Ramos (cell line): ENCODE measurements around the gene LYST.
"Not testable (repeated sequence)": the region's sequence is repeated elsewhere in the genome, so short reads cannot be mapped to it uniquely, and the experiment has no call there.

Source experiments
- in situ Hi-C: fragments of 300-500 bp; cut with MboI; formaldehyde crosslinking; loops from one replicate; pipeline ENCODE4 v1.14.3; 2022; ENCODE audit warnings: low sequenced_read_pairs; ENCODE audit not compliant: unreplicated experiment

LYST gene, protein sequence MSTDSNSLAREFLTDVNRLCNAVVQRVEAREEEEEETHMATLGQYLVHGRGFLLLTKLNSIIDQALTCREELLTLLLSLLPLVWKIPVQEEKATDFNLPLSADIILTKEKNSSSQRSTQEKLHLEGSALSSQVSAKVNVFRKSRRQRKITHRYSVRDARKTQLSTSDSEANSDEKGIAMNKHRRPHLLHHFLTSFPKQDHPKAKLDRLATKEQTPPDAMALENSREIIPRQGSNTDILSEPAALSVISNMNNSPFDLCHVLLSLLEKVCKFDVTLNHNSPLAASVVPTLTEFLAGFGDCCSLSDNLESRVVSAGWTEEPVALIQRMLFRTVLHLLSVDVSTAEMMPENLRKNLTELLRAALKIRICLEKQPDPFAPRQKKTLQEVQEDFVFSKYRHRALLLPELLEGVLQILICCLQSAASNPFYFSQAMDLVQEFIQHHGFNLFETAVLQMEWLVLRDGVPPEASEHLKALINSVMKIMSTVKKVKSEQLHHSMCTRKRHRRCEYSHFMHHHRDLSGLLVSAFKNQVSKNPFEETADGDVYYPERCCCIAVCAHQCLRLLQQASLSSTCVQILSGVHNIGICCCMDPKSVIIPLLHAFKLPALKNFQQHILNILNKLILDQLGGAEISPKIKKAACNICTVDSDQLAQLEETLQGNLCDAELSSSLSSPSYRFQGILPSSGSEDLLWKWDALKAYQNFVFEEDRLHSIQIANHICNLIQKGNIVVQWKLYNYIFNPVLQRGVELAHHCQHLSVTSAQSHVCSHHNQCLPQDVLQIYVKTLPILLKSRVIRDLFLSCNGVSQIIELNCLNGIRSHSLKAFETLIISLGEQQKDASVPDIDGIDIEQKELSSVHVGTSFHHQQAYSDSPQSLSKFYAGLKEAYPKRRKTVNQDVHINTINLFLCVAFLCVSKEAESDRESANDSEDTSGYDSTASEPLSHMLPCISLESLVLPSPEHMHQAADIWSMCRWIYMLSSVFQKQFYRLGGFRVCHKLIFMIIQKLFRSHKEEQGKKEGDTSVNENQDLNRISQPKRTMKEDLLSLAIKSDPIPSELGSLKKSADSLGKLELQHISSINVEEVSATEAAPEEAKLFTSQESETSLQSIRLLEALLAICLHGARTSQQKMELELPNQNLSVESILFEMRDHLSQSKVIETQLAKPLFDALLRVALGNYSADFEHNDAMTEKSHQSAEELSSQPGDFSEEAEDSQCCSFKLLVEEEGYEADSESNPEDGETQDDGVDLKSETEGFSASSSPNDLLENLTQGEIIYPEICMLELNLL (N-terminal part only)

DNA sequence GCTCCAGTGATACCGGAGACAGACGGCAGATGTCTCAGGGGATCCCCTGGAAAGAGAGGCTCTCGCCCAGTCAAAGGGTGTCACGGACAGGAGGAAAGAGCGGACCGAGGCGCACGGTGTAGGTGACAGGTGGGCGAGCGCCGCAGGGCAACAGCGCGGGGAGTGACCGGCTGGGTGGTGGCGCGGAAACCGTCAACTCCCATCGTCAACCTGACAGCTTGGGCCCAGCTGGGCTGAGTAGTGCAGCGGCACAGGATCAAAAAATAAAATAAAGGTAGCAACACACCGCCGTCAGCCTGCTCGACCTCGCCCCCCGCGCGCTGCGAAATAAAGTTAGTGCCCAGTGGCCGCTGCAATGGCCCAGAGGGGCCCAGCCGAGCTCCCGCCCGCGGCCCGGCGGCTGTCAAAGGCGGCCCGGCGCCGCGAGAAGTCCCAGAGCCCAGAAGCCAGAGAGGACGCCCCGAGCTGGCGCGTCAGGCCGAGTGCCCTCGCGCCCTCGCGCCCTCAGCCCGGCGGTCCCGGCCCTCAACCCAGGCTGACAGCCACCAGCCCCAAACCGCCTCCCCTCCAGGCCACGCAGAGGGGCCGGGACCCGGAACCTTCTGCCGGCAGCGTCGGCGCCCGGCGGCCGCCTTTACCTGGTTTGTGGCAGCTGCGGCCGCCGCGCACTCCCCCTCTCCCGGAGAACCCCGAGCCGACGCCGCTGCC lies at the start of gene LYST:
Gene LYST (minus strand): TSS at position 702 of the 708 bp plus-strand sequence. CDS start 36,489 bp downstream, outside the sequence.
- in situ Hi-C loops: no loop called here

DNA sequence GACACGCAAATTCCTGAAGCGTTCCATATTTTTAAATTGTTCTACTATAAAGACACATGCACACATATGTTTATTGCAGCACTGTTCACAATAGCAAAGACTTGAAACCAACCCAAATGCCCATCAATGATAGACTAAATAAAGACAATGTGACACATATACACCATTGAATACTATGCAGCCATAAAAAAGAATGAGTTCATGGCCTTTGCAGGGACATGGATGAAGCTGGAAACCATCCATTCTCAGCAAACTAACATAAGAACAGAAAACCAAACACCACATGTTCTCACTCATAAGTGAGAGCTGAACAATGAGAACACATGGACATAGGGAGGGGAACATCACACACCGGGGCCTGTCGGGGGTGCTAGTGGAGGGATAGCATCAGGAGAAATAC lies 48.8 kb upstream of the LYST start:
- in situ Hi-C loops: not testable (repeated sequence)

DNA sequence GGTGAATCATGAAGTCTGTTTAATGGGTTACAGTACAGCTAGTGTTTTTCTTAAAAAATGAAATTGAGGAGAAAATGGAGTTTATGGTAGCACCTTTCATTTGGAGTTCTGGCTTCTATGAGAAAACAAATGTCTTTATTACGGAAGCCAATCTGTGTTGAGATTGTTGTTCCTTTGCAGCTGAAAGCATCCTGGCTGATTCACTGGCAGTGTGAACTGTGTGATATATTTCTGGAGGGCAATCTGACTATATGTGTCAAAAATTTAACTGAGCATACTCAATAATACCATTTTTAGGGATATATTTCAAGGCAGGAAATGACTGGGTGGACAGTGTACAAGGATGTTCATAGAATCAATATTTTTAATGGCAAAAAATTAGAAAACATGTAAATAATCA lies 46.6 kb upstream of the LYST start:
- in situ Hi-C loops: no loop called here

DNA sequence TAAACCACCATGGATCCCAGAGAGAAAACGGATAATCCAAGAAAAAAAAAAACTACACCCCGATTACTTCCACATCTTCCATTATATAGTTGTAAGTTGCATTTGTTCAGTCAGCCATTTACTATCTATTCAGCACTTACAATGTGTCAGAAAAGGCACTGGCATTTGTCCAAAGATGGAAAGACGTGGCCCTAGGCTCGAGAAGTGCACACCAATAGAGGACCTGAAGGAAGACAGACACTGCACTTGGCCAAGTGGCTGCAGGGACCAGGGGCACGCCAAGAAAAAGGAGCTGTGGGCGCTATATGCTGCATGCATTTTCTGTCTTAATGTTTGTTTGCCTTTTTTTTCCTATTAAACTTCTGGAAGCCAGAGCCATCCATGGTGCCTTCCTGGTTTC lies 45.2 kb upstream of the LYST start:
- in situ Hi-C loops: no loop called here

DNA sequence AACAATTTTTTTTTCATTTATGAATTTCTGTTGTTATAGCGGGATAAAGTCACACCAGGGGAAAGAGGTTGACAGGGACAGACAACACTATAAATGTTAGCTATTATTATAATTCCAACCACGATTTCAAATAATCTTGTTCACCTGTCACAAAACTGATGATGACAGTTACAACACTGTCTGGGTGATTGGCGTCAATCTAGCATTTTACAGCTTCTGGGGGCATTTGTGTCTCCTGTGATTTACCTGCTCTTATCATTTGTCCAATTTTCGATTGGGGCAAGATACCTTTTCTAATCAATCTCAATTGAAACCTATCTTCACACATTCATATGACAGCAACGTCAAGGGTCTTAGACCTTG lies 44.6 kb upstream of the LYST start:
- in situ Hi-C loops: no loop called here

DNA sequence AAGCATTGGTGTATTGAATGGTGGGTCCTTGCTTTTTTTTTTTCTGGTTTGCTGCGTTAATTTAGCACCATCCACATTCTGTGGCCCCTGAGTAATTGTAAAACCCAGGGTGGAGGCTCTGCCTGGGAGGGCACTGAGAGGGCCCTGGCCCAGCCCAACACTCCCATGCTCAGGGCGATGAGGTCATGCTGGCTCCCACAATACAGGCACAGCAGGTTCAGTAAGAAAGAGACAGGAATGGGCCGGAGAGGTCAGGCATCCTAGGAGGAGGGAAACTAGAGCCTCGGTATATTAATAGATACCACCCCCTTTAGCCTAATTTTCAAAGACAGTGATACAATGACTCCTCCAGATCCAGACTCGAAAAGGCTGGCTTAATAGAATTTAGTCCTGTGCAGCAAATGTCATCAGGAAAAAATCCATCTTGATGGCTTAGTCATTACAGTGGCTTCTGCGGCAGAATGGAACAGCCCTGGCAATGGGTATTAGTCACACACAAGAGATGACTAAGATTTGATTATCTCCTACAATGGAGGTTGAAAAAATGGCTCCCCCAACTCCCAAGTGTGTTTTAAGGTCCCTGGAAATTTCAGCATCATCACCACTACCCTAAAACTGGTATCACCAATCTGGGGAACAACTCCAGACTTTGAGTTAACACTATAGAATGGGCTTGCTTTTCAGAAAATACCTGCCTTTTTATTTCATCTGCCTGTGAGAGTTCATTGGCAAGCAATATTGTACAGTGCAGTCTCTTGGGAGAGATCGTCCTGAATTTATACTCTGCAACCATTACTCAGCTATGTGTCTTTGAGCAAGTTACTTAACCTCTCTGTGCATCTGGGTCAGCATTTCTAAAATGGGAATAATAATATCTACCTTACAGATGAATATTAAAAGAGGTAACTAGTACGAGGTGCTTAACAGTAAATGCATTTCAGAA lies 43.9 kb upstream of the LYST start:
- in situ Hi-C loops: no loop called here

DNA sequence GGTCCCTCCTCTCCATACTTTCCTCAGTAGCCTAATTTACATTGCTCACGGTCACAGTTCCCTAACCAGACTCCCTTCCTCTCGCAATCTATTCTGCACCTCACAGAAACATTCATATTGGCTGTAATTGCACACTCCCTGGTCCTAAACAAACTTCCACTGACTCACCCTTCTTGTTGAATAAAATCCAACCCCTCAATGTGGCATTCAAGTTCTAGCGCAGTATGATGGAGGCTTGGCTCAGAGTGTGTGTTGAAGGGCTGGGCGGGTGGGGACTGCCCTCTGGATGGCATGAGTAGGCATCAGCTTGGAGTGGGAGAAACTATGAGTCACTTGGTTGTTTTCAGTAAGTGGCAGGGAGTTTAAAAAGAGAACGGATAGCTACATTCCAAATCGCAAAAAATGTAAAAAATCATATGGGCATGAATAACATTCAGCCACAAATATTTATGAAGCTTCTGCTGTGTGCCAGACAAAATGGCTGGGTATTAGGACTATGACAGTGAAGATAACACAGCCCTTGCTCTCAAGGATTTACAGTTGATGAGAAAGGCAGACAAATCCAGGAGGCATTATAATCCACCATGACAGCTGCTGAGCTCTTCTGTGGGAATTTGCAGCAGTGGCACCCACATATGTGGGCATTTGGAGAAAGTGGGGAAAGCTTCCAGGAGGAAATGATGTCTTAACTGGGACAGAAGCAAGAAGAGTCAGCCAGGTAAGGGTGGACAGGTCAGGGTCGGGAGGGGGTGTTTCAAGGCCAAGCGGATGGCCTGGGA lies 42.2 kb upstream of the LYST start:
- in situ Hi-C loops: no loop called here

DNA sequence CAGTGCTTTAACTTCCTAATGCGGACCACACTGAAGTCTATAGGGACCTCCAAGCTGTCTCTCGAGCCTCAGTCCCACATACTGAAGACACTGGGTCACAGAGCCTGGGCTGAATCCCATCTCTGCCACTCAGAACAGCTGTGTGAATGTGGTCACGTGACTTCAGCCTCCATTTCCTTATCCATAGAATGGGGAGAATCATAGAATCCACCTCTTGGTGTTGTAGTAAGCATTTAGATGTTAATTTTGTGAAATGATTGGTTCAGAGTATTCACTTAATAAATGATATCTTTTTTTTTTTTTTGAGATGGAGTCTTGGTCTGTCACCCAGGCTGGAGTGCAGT lies 41.2 kb upstream of the LYST start:
- in situ Hi-C loops: no loop called here

DNA sequence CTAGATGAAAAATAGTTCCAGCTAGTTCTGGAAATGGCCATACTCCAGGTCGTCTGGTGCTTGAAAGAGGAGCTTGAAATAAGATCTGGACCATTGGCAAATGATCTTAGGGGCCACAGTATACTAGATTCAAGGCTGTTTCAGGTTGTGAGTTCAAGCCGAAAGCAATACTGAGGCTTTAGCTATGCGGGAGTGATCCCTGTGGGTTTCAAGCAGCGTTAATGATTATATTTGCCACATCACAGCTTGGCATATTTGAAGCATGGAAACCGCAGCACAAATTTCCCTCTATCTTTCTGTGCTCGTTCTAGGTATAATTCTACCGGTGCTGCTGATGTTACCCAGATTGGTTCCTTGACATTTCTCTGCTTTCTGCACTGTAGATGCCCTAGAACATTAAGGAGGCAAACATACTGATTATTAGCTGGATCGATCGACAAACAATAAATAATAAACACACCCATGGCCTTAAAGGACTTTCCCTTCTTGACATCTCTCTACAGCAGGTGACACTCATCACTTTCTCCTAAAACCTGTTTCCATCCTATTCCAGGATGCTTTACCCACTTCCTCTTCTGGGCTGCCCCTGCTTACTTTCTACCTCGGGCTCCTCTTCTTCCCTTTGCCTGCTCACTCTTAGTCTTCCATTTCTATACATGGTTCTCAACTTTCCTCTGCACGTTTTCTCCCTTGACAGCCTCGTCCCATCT lies 40.6 kb upstream of the LYST start:
- in situ Hi-C loops: no loop called here

DNA sequence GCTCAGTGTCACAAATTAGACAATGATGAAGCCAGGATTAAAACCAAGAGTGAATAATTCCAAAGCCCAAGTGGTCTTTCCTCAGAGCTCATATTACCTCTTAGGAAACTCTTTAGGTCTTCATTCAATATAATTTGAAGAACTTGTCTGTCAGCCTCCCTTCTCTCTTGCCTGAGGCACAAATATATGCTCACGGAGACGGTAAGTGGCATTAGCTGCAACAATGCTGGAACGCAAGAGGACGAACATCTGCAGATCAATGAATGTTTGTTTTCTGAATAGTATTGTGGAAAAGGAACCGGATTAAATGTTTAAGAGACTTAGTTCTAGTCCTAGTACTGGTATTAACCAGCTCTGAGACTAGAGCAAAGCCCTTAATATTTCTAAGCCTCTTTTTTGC lies 39.7 kb upstream of the LYST start:
- in situ Hi-C loops: no loop called here

DNA sequence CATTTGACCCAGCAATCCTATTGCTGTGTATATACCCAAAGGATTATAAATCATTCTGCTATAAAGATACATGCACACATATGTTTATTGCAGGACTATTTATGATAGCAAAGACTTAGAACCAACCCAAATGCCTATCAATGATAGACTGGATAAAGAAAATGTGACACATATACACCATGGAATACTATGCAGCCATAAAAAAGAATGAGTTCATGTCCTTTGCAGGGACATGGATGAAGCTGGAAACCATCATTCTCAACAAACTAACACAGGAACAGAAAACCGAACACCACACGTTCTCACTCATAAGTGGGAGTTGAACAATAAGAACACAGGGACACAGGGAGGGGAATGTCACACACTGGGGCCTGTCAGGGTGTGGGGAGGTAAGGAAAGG lies 37.1 kb upstream of the LYST start:
- in situ Hi-C loops: not testable (repeated sequence)

DNA sequence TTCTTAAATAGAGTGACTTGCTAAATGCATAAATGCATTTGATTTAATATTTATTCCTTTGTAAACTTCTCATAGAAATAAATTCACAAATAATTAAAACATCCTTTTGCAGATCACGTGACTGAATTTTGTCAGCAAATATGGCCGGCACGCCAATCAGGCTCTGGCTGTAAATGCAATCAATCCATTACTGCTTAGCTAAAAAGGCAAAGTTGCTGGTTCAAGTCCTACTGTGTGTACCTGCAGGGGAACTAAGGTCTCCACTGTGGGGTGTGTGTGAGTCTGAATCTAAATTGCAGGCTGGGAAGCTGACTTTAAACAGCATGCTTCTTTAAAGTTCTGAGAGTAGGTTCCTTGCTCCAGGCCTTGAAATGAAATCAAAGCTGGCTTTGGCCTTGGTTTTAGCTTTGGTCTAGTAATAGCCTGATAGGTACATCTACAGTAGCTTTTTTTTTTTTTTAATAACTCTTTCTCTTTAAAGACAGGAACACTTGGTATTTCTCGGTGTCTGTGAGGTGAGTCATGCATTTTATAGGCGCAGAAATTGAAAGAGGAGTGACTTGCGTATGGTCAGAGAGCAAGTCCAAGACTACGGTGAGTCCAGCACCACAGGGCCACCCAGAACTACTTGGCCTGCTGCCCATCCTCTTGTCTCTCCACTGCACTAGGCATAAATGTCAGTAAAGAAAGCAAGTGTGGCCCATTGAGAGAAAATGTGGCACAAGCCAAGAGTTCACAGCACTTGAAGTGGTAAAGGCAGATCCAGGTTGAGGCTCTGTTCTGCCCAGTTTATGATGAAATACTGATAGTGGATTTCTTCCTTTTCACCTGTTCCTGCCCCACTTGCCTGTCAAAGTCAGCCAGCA lies 36.2 kb upstream of the LYST start:
- in situ Hi-C loops: no loop called here

DNA sequence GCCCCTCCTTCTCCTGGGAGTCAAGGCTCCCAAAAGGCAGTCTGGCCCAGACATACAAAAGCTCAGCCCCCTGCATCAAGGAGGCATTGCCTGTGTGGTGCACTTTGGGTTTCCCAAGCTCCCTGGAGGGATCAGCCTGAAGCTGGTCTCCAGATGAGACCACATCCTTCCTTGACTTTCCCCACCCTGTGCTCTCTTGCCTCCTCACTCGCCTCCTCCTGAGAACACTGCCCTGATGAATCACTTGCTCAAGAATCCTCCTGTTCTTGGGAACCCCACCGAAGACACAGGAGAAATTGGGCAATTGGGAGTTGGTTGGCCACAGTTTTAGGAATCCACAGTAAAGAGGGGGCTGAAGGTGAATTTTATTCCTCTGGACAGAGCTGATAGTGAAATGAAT lies 34.8 kb upstream of the LYST start:
- in situ Hi-C loops: no loop called here

DNA sequence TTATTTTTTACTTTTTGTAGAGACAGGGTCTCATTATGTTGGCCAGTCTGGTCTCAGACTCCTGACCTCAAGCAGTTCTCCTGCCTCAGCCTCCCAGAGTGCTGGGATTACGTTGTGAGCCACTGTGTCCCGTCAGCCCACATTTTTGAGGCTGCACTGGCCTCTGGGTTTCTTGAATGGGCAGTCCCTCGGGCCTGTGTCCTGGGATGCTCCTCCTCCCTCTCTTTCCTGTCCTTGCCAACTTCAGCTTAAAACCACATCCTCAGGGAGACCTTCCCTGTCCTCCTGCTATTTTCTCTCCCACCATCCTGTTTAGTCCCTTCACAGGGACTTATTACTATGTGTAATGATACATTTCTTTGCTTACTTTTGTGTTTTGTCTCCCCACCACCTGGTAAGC lies 31.4 kb upstream of the LYST start:
- in situ Hi-C loops: no loop called here

DNA sequence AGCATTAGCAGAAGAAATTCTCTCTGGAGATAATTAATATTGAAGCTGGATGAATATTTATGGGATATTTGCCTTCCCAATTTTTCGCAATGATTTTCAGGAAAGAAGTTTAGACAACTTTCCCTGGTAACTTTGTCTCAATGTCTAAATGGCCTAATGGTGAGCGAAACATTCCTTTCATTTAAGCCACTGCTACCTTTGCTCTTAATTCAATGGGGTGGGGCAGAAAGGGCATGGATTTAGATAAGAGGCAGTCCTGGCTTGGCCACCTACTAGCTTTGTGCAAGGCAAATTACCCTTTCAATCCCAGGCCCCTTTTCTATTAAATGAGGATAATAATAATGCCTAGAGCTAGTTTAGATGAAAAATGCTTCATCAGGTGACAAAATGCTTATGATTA lies 27.1 kb upstream of the LYST start:
- in situ Hi-C loops: no loop called here

DNA sequence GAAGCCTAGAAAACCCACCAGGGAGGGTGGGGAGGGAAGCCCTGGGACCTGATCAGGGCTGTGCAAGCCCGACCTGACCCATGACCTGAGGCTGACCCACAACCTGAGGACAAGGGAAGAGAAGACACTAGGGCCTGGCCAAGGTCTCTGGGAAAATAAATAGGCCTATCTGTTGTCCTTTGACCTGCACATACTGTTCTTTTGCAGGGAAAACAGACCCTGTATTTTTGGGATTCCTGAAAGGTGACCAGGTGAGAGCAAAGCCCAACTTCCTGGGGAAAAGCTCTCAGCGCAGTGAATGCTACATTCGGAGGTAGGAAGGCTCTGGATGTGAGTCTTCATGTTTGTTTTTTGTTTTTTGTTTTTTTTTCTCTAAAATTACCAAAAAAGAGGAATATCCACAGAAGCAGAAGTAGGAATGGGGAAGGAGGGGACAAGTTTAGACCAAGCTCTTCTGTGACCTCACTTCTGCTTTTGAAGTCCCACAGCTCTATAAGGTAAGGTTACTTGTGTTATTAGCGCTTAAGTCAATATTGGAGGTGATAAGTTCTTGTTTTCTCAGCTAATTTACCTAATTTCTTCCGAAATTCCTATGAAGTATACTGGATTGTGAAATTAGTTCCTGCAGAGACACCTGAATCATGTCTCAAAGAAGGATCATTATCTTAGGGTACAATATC lies 26.2 kb upstream of the LYST start:
- in situ Hi-C loops: no loop called here
